HG03571 (cell line): ENCODE results near the gene EN1.

Experiments
- ATAC-seq: cut with Tn5 transposase; IDR thresholded peaks from one replicate; pipeline ENCODE4 v1.9.1; 2021; ENCODE audit not compliant: unreplicated experiment

EN1 gene

DNA sequence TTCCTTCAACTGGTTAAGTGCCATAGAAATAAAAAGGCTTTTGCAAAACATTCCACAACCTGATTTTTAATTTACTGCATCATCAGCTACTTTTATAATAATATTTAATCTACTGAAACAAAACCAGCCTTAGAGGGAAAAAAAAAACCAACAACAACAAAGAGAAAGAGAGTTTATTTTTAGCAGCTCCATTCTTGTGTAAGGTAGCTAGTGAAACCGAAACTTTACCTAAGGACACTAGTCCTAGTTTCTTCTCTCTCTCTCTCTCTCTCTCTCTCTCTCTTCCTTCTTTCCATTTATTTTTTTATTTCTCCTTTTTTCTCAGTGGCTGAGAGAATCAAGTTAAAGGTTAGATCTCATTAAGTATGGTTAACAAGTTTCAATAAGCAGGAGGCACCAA, 21.4 kb downstream of the EN1 start:
- ATAC-seq = no peak

DNA sequence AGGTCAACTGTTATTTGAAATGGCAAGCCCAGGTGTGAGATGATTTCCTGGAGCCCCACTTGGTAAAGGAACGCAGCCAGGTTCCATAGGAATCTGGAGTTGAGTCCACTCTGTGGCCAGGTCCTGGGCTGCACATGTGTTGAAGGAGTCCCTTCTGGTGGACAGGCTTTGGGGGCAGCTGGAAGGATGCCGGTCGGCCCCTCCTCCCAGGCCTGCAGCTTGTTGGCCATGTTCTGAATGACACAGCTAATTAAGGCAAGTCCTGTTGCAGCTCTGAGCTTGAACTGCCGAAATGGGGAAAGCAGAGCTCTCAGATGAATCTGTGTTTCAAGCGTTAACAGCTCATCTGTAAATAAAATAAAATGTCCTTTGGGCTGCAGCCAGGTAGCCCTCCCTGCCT, 23.8 kb downstream of the EN1 start:
- ATAC-seq = no peak

DNA sequence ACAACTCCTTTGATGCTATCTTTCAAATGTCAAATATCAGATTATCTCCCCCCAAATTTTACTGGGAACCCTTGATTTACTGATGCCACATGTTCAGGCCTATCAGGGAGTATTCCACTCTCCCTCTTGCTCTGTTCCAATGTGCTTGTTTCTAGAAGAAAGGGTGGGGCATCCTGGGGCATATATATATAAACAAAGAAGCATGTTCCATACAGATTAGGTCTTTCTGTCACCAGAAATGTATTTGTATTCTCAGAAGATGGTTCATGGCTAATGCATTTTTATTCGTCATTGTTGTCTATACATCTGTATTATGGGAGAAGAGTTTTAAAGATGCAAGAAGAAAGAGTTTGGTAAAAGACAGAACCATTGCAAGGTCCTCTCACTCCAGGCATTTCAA, 24.9 kb downstream of the EN1 start:
- ATAC-seq = no peak

DNA sequence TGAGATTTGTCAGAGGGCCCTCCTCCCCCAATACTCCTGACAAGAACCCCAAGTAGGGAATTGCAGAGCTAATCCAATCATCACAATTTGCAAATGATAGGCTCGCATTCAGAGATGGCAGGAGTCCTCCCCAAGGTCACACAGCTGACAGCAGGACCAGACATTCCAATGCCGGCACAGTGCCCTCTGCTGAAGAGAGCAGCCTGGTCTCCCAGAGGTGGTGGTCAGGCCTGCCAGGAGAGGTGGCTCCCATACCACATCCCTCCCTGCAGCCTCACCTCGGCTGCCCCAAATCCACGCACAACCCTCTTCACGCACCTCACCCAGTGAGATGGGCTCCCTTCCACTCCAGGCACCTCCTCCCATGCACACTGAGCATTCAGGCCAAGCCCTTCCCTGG, 25.4 kb downstream of the EN1 start:
- no peak for ATAC-seq

DNA sequence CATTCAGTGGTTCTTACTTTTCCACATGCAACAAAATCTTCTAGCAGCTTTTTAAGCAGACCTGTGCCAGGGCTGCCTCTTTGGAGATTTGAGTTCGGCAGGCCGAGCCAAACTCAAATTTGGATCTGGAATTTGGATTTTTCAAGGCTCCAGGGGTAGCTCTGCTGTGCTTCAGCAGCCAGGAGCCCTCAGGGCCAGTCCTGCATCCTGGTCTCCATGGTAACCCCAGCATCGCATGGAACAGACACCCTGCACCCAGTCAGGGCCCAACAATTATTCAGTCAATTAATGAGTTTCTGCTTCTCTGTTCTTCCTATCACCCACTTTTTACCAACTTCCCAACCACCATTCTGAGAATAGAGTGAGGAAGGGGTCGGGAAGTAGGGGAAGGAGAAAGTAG, 30.0 kb downstream of the EN1 start:
- ATAC-seq = no peak

DNA sequence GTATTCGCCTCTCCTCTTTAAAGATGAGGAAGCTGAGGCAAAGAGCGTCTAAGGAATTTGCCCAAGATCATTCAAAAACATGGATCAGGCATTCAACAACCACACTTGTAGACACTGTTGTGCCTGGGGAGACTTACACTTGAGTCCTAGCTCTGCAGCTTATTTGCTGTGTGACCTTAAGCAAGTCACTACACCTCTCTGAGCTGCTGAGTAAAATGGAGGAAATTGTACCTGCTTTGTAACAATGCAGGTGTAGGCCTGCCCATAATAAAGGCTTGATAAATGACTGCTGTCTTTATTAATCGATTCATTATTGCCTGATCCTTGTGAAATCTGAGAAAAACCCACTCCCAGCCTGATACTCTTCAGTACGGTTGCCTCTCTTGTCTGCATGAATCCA, 30.8 kb downstream of the EN1 start:
- ATAC-seq = no peak

DNA sequence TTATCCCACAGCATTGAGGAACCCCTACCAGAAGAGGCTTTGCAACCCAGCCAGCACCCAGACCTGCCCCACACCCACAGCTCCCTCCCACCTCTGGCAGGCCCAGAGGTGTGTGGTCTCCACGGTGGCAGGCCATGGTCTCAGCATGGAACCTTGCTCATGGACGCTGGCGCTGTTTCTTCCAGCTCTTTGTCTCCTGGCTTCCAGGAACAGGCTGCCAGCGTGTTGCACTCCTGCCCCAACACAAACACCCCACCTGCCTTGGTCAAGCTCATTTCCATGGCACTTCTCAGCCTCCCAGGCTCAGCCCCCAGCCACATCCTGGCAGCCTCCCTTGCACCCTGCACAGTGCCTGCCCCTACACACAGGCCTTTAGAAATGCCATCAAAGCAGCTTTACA, 31.7 kb downstream of the EN1 start:
- ATAC-seq = no peak

DNA sequence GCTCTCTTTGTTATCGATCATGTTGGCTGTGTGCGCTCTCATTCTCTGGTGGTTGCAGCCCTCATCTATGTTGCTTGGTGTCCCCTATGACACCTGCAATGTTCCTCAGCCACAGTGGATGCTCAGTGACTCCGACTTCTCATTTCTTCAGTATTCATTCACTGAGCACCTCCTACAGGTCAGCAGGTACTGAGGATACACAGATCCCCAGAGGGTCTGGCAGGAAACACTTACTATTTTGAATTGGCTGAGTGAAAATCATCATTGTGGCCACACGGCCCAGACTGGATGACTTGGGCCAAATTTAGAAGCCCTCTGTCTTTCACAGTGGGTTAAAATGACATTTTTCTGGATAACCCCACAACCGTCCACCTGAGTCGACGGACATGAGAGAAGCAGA, 32.1 kb downstream of the EN1 start:
- ATAC-seq = no peak

DNA sequence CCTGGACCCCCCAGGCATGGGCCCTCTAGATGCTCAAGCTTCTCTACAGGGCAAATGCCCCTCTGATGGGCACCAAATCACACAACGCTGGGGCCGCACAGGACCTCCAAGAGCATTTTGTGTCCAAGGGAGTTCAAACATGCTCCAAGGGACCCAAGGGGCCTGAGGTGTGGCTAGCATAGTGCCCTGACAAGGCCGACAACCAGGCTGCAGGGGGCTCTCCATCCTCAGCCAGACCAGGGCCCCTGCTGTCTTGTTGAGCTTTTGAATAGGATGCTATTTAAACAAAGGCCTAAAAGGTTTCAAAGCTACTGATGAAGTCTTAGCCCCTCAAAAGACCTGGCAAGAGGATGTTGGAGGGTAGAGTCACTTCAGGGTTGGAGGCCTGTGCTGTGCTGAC, 33.1 kb downstream of the EN1 start:
- no peak for ATAC-seq

DNA sequence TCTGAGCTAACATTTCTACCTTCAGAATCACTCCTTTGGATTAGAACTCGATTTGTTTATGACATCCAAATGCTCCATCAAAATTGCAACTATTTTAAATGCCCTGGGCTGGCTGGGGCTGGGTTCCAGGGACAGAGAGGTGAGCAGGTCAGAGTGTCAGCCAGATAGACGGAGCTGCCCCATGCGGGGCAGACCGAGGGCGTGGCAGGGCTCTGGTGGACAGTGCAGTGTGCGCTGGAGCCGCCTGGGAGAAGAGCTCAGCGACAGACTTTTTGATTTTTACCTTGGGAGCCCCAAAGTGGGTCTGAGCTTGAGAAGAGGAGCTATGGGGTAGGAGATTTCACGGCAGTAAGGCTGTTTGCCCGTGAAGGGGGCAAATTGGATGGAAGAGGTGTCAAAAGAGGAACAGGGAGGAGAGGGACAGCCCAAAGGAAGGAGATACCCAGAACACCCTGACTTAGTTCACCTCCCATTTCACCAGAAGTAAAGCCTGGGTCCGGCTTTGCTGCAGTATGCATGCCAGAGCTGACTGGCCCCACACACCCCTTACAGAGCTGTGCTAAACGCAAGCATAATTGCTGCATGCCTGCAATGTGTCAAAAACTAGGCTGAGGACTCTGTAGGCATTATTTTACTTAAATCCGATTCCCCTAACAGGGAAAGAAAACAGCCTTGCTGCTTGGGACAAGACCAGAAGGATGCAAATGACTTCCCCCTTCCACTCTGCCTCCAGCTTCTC, 33.7 kb downstream of the EN1 start:
- no peak for ATAC-seq

DNA sequence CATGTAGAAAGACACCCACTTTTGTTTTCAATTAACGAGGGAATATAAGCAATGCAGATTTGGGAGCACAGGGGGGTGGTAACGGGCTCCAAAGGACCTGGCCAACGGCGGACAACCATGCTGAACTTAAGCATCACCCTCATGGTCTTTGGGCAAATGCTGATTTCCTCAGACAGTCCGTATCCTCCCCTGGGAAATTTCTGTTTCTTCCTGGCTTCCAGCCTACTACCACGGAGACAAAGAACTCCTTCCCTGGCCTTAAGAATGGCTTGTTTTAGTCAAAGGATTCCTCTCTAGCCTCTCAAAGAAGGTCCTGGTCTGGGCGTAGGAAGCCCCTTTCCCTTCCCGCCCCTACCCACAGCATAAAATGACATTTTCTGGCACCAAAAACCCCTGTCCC, 34.3 kb downstream of the EN1 start:
- no peak for ATAC-seq

DNA sequence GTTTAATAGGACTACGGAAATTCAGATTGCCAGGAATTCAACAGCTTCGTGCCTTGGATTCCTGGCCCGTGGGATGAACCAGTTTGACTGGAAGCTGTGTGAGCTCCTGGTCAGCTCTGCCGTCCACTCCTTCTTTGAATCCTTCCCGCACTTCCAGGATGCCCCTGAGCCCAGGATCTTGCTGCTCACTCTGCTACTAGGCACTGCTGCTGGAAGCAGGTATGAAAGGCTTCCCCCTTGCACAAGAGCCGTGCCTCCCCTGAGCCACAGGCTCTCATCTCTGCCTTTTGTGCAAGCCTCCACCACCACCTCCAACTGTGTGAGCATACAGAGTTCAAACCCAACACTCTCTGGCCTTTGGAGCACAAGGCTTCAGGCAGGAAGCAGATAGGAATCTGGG, 34.9 kb downstream of the EN1 start:
- no peak for ATAC-seq

DNA sequence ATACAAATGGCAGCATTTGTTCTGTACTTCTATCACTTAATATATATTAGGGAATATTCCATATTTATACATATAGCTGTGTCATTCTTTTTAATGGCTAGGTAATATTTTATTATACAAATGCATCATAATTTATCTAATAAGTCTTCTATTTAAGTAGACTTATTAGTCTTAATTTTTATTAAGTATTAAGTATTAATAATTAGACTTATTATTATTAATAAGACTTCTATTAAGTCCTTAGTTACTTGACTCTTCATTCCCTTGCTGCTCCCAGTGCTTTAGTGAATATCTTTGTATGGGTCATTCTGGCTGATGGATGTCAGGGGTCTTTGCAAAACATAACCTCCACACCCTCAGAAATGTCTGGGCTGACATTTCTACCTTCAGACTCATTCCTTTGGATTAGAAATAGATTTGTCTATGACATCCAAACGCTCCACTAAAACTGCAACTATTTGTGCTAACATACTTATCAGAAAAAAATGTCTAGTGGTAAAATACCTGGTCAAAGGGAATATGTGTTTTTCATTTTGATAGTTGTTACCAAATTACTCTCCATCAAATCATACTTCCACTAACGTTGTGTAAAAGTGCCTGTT, 35.8 kb downstream of the EN1 start:
- ATAC-seq = no peak

DNA sequence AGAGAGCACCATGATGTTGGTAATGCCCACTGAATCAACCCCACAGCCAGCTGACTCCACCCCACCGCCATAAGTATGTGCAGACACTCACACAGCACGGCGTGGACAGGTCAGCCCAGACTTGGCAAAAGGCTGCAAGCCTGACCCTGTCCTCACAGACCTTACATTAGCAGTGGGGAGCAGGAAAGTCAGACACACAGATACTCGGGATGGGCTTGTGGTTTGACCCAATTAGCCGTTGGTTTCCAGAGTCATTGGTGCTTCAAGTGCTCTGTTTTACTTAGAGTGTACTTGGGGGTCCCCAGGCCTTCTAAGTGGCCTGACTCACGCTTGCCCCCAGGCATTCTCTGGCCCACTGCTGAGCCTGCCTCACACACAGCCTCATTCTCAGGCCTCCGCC, 36.7 kb downstream of the EN1 start:
- ATAC-seq = no peak

DNA sequence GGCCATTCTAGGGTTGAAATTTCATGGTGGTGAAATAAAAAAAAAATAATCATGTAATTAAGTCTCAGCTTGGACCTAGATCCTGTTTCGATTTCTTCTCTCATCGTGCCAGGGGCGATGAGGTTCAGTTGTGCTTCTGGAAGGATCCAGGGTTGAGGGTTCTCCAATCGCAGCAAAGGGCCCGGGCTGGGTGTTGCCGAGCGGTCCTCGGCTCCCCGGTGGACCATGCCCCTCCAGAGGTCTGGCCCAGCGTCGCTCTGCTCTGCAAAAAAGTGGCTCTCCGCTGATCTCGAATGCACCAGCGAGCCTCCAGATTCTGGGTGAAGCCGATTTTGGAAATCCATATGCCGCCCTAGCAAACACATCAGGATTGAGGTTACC, 39.0 kb downstream of the EN1 start:
- ATAC-seq = no peak

DNA sequence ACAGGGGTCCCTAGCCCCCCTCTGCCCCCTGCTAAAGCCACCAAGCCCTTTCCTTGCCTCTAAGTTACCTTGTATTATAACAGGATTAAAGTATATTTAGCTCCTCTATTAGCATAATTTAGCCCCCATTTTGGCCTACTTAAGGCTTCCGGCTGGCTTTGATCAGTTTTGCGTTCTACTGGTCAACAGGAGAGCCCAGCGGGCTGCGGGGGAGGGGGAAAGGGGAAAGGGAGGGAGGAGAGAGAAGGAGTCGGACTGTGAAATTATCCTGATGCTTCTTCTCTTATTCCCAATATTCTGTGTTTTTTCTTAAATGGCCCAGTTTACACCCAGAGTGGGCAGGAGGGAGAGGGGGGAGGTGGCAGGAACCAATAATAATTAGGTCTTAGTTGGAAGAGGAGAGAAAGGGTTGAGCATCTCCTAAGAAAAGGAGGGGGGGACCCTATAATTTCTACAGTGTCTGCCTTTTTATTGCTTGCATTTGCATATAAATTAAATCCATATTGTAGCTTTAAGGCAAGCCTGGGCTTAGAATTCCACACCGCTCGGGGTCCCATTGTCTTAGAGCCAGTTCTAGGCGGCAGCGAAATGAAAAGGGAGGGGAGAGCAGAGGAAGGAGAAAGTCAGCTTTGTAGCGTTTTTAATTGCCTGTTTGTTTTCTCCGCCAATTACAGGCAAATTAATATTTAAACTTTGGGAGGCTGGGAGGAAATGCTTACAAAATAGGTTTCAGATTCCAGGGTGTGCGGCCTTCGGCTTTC, 39.6 kb downstream of the EN1 start:
- no peak for ATAC-seq

DNA sequence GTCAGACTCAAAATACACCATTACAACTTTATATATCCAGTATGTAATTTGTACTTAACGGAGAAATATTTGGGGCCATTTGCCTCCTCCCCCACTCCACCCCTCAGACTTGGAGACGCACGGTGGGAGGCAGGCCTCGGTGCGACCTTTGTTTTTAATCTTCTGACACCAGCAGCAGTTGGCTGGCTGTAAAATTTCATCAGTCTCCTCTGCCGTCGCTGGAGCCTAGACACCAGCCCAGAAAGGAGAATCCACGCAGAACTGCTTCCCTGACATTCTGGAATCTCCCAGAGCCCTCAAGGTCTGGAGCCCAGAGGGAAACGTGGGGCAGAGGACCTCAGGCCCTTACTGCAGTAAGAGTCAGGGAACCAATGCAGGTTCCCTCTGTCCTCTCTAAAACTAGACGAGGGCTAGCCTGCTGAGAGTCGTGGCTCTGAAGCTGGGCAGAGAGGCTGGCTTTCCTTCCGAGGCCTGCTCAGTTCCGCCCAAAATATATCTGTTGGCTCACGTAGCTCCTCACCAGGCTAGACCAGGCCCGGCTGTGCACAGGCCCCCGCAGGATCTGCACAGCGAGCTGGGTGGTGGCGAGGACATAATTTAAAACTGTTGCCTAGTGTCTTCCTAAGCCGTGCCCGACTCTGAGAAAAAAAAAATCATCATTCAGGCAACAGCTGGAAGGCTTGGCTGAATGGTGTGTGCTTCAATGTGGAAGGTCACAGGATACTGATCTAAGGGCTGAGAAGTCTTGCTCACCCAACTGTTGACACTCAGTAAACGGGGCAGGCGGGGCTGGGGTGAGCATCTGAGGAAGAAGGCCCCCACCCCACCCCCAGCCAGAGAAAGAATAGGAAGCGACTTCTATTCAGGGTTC, 40.4 kb downstream of the EN1 start:
- no peak for ATAC-seq

DNA sequence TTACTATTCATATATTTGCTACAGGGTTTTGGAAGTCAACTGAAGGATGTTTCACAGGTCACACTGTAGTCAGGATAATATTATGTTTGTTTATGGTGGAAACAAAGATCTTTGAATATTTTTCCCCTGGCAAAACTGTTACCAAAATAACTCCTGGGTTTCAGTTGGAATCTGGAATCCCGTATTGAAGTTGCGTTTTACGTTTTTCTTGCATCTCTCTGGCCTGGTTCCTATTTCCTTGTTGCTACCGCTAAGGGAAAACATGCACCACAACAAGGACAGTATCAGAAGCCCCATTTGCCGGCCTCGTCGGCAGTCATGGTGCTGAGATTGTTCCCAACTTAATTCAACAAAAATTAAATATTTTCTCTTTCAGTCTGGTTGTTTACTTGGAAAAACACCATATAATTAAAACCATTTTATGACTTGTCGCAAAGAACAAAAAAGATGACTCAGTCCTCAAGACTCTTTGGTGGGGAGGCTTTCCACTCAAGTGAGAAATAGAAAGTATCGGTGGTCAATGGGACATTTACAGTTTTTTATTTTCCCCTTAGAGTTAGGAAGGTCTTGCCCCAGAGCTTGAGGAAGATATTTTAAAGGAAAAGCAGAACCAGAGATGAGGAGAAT, 42.3 kb downstream of the EN1 start:
- no peak for ATAC-seq

DNA sequence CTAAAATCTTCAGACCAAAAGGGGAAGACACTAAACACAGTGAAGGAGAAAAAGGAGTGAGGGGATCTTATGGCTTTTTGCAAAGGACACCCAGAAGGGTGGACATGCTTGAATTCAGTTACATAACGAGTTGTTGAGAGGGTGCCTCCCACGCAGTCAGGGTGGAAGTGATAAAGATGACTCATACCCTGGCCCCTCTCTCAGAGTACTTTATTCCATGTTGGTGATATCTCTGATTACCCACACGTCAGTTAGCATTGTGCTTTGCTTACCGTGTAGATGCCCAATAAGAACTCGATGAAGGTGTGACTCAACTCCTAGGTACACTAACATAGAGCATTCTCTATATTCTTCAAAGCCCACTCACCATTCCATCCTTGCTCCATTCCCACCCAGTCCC, 44.4 kb downstream of the EN1 start:
- no peak for ATAC-seq

DNA sequence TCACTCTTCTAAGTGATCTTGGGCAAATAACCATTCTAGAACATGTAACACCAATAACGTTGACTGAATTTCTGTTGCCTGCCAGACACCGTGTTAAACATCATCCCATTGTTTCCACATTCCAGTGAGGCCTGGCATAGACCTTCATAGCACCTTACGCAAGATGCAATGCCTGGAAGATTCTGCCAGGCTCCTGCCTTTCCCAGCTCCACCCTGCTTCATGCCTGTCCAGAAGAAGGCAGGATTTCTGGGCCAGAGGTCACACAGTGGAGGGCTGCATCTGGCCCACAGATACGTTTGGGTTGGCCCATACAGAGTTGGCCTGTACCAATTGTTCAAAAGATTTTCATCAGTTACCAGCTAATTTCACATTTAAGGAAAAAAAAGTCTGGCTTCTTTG, 46.3 kb downstream of the EN1 start:
- ATAC-seq = no peak

DNA sequence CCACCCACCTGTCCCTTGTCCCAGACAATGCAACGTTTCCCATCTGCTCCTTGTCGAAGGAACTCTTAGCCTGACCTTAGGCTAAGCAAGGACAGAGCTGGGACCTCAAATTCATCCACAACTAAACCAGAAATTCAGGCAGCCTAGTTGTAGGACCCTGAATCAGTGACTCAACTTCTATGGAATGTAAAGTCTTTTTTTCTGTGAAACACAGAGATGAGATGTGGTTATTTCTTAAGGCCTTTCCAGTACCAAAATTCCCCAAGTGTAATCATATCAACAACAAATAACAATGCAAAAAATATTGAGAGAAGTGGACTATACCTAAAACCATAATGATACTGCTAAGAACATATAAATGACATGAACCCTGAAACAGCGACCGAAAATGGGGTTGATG, 46.7 kb downstream of the EN1 start:
- ATAC-seq = no peak
